Articular chondrocyte of knee joint (primary cell): Measurements from ENCODE around the gene VEZT. TPM values are rescaled to one million over a fixed set of nuclear protein-coding genes. Genes with fewer than 3 reads are reported as not detected.

Experiments
- small RNA-seq: library from RNA; depleted of rRNA; stranded (forward); fragments of <200 nt; gene quantifications from one replicate; pipeline ENCODE3, GENCODE V24; 2012
- total RNA-seq: library from RNA; depleted of rRNA; stranded (reverse); fragments of >200 nt; gene quantifications from 2 replicates; pipeline ENCODE4 v1.2.3, GENCODE V29; 2012

VEZT gene, protein sequence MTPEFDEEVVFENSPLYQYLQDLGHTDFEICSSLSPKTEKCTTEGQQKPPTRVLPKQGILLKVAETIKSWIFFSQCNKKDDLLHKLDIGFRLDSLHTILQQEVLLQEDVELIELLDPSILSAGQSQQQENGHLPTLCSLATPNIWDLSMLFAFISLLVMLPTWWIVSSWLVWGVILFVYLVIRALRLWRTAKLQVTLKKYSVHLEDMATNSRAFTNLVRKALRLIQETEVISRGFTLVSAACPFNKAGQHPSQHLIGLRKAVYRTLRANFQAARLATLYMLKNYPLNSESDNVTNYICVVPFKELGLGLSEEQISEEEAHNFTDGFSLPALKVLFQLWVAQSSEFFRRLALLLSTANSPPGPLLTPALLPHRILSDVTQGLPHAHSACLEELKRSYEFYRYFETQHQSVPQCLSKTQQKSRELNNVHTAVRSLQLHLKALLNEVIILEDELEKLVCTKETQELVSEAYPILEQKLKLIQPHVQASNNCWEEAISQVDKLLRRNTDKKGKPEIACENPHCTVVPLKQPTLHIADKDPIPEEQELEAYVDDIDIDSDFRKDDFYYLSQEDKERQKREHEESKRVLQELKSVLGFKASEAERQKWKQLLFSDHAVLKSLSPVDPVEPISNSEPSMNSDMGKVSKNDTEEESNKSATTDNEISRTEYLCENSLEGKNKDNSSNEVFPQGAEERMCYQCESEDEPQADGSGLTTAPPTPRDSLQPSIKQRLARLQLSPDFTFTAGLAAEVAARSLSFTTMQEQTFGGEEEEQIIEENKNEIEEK
- total RNA-seq = 81.8 and 82.9 TPM in 2 replicates

GRCh38 chr12:95217377-95218149 lies at the start of gene VEZT, which contains the start of gene FGD6:
Gene VEZT, plus strand, starts transcription at chr12:95217807. Its CDS starts 44 bp downstream, at chr12:95217851.
Gene FGD6, minus strand, starts transcription at chr12:95217467. Its CDS starts 227 bp downstream, at chr12:95217240.

Small RNA genes within 50 kb of the gene (small RNA-seq; reads per million reads assigned to genes)
- gene MIR331 = 61.6 reads per million, percentile 97 among the genes with 10 or more reads in this experiment
- gene MIR3685 = not detected
- not detected for gene RF00019
- gene RNU6-808P = not detected

Other genes starting within 250 kb of the VEZT start
- gene NDUFA12, start 214.1 kb upstream of the VEZT start, total RNA-seq = 88.1 and 93.3 TPM in 2 replicates
- gene NR2C1, start 144.2 kb upstream of the VEZT start, total RNA-seq = 36.0 and 37.0 TPM in 2 replicates
- gene FGD6, start 340 bp upstream of the VEZT start, total RNA-seq = 8.0 and 16.5 TPM in 2 replicates